Measurements from ENCODE around the gene TMEFF1.

The TMEFF1 gene

GRCh38 chr9:100445903-100446549 lies 26.9 kb upstream of the TMEFF1 start:
- H3K27ac ChIP-seq = no peak overlapping the region
- DNase-seq (ENCODE audit: low read depth, low spot score) = no peak

GRCh38 chr9:100447041-100447440 lies 25.9 kb upstream of the TMEFF1 start:
- H3K27ac ChIP-seq = no peak overlapping the region
- DNase-seq (ENCODE audit: low read depth, low spot score) = no peak

- no peak for DNase-seq (ENCODE audit: low read depth, low spot score)
- H3K27ac ChIP-seq = no peak overlapping the region
Measured at GRCh38 chr9:100448266-100448665, 24.7 kb upstream of the TMEFF1 start.

GRCh38 chr9:100449420-100449819 lies 23.5 kb upstream of the TMEFF1 start:
- no peak for DNase-seq (ENCODE audit: low read depth, low spot score)
- H3K27ac ChIP-seq = no peak overlapping the region

- H3K27ac ChIP-seq = no peak overlapping the region
- no peak for DNase-seq (ENCODE audit: low read depth, low spot score)
Measured at GRCh38 chr9:100452894-100453293, 20.1 kb upstream of the TMEFF1 start.

- no peak for DNase-seq (ENCODE audit: low read depth, low spot score)
- H3K27ac ChIP-seq = no peak overlapping the region
Measured at GRCh38 chr9:100455470-100455869, 17.5 kb upstream of the TMEFF1 start.

GRCh38 chr9:100457517-100457916 lies 15.4 kb upstream of the TMEFF1 start:
- no peak for DNase-seq (ENCODE audit: low read depth, low spot score)

GRCh38 chr9:100459963-100460362 lies 13.0 kb upstream of the TMEFF1 start:
- H3K27ac ChIP-seq = no peak overlapping the region
- no peak for DNase-seq (ENCODE audit: low read depth, low spot score)

More at GRCh38 chr9:100457517-100457916, 15.4 kb upstream of the TMEFF1 start:
- H3K27ac ChIP-seq = no peak overlapping the region

GRCh38 chr9:100465274-100465673 lies 7.7 kb upstream of the TMEFF1 start:
- H3K27ac ChIP-seq = no peak overlapping the region
- DNase-seq (ENCODE audit: low read depth, low spot score) = no peak

GRCh38 chr9:100465761-100466160 lies 7.2 kb upstream of the TMEFF1 start:
- H3K27ac ChIP-seq = no peak overlapping the region
- no peak for DNase-seq (ENCODE audit: low read depth, low spot score)

GRCh38 chr9:100466171-100466828 lies 6.6 kb upstream of the TMEFF1 start:
- DNase-seq (ENCODE audit: low read depth, low spot score) = no peak

GRCh38 chr9:100466829-100467221 lies 6.1 kb upstream of the TMEFF1 start:
- H3K27ac ChIP-seq = no peak overlapping the region
- DNase-seq (ENCODE audit: low read depth, low spot score) = no peak

More at GRCh38 chr9:100466171-100466828, 6.6 kb upstream of the TMEFF1 start:
- H3K27ac ChIP-seq = no peak overlapping the region

- DNase-seq (ENCODE audit: low read depth, low spot score) = no peak
- no peak overlapping the region for H3K27ac ChIP-seq
Measured at GRCh38 chr9:100468041-100468440, 4.9 kb upstream of the TMEFF1 start.

GRCh38 chr9:100472268-100472667 lies 681 bp upstream of the TMEFF1 start:
- no peak for DNase-seq (ENCODE audit: low read depth, low spot score)
- no peak overlapping the region for H3K27ac ChIP-seq

GRCh38 chr9:100473276-100474081 lies 530 bp downstream of the TMEFF1 start:
- no peak overlapping the region for H3K27ac ChIP-seq

GRCh38 chr9:100474082-100474923 lies 1.4 kb downstream of the TMEFF1 start:
- no peak overlapping the region for H3K27ac ChIP-seq
- DNase-seq (ENCODE audit: low read depth, low spot score) = no peak

More at GRCh38 chr9:100473276-100474081, 530 bp downstream of the TMEFF1 start:
- no peak for DNase-seq (ENCODE audit: low read depth, low spot score)

- H3K27ac ChIP-seq = no peak overlapping the region
- DNase-seq (ENCODE audit: low read depth, low spot score) = no peak
Measured at GRCh38 chr9:100474924-100475276, 2.0 kb downstream of the TMEFF1 start.

GRCh38 chr9:100477241-100477640 lies 4.3 kb downstream of the TMEFF1 start:
- H3K27ac ChIP-seq = no peak overlapping the region
- DNase-seq (ENCODE audit: low read depth, low spot score) = no peak

- no peak overlapping the region for H3K27ac ChIP-seq
- no peak for DNase-seq (ENCODE audit: low read depth, low spot score)
Measured at GRCh38 chr9:100478192-100478591, 5.2 kb downstream of the TMEFF1 start.

GRCh38 chr9:100479820-100480219 lies 6.9 kb downstream of the TMEFF1 start:
- no peak overlapping the region for H3K27ac ChIP-seq
- no peak for DNase-seq (ENCODE audit: low read depth, low spot score)
